HepG2 (cell line): ENCODE results near the gene PDE9A. TPM values are rescaled to one million over a fixed set of nuclear protein-coding genes. Genes with fewer than 3 reads are reported as not detected.

Source experiments
- ARHGAP35 ChIP-seq: sonication (generic); formaldehyde crosslinking; IDR thresholded peaks from 2 replicates; pipeline ENCODE4 v1.9.0; 2022; ENCODE audit warnings: mild to moderate bottlenecking, inconsistent platforms, moderate library complexity, missing genetic modification reagents, borderline replicate concordance
- EHMT2 ChIP-seq: fragments of 200-600 bp; sonication (generic); IDR thresholded peaks from 2 replicates; pipeline ENCODE4 v1.7.0; 2017; ENCODE audit warnings: antibody characterized with exemption, low read depth, low read length, borderline replicate concordance
- HINFP ChIP-seq: sonication (generic); formaldehyde crosslinking; IDR thresholded peaks from 2 replicates; pipeline ENCODE4 v1.4.0; 2020; ENCODE audit warnings: low read depth, mild to moderate bottlenecking, missing genetic modification reagents
- IRF2 ChIP-seq: IDR thresholded peaks from 2 replicates; pipeline ENCODE4 v1.6.1; 2018; ENCODE audit warnings: missing genetic modification reagents, missing compliant biosample characterization
- NR2F1 ChIP-seq, 2 experiments: fragments of 450-650 bp in 1 of 2; formaldehyde crosslinking in 1 of 2; IDR thresholded peaks; 2 replicates each; pipeline versions ENCODE4 v1.5.0 to v1.6.1; 2016 to 2020; ENCODE audit warnings: mild to moderate bottlenecking in 1 of 2, missing compliant biosample characterization in 1 of 2, missing genetic modification reagents in 1 of 2, moderate library complexity in 1 of 2
- TBX3 ChIP-seq: fragments of 450-650 bp; IDR thresholded peaks from 2 replicates; pipeline ENCODE4 v1.6.1; 2017; ENCODE audit warnings: antibody characterized with exemption, mild to moderate bottlenecking, inconsistent platforms, borderline replicate concordance
- TEAD2 ChIP-seq: sonication (generic); formaldehyde crosslinking; IDR thresholded peaks from 2 replicates; pipeline ENCODE4 v1.9.0; 2021; ENCODE audit warnings: missing genetic modification reagents
- ZBTB14 ChIP-seq: sonication (generic); formaldehyde crosslinking; IDR thresholded peaks from 2 replicates; pipeline ENCODE4 v1.4.0; 2020; ENCODE audit warnings: missing genetic modification reagents
- ZBTB37 ChIP-seq: sonication (generic); formaldehyde crosslinking; IDR thresholded peaks from 2 replicates; pipeline ENCODE4 v1.4.0; 2020; ENCODE audit warnings: mild to moderate bottlenecking, missing genetic modification reagents
- ZBTB8A ChIP-seq: sonication (generic); formaldehyde crosslinking; IDR thresholded peaks from 2 replicates; pipeline ENCODE4 v1.4.0; 2020; ENCODE audit warnings: mild to moderate bottlenecking, low read depth, missing genetic modification reagents, borderline replicate concordance
- ZMYM3 ChIP-seq: sonication (generic); formaldehyde crosslinking; IDR thresholded peaks from 2 replicates; pipeline ENCODE4 v1.5.1; 2020; ENCODE audit warnings: mild to moderate bottlenecking, missing genetic modification reagents
- ZNF280B ChIP-seq: sonication (generic); formaldehyde crosslinking; IDR thresholded peaks from 2 replicates; pipeline ENCODE4 v1.5.0; 2020; ENCODE audit warnings: missing genetic modification reagents, mild to moderate bottlenecking, borderline replicate concordance
- ZNF331 ChIP-seq: sonication (generic); formaldehyde crosslinking; IDR thresholded peaks from 2 replicates; pipeline ENCODE4 v1.4.0; 2020; ENCODE audit warnings: missing genetic modification reagents
- ZNF354B ChIP-seq: sonication (generic); formaldehyde crosslinking; IDR thresholded peaks from 2 replicates; pipeline ENCODE4 v1.8.0; 2022; ENCODE audit warnings: mild to moderate bottlenecking, missing genetic modification reagents
- ZNF383 ChIP-seq: sonication (generic); formaldehyde crosslinking; IDR thresholded peaks from 2 replicates; pipeline ENCODE4 v1.4.0; 2020; ENCODE audit warnings: missing genetic modification reagents, mild to moderate bottlenecking, borderline replicate concordance
- ZNF574 ChIP-seq: sonication (generic); formaldehyde crosslinking; IDR thresholded peaks from 2 replicates; pipeline ENCODE4 v1.4.0; 2020; ENCODE audit warnings: missing genetic modification reagents
- ZNF713 ChIP-seq: sonication (generic); formaldehyde crosslinking; IDR thresholded peaks from 2 replicates; pipeline ENCODE4 v1.4.0; 2020; ENCODE audit warnings: mild to moderate bottlenecking, missing genetic modification reagents
- ZNF770 ChIP-seq: sonication (generic); formaldehyde crosslinking; IDR thresholded peaks from 2 replicates; pipeline ENCODE4 v1.5.0; 2020; ENCODE audit warnings: mild to moderate bottlenecking, missing genetic modification reagents
- polyA plus RNA-seq, 8 experiments: library from polyadenylated mRNA; depleted of rRNA in 3 of 8; stranded (reverse) in 7 of 8; unstranded in 1 of 8; fragments of >200 nt; fragmentation: Illumina TruSeq in 4 of 8; extraction: Trizol in 4 of 8; gene quantifications; 2 replicates each; pipeline versions ENCODE4 v1.2.1 to v1.2.3, GENCODE V29; 2011 to 2016; ENCODE audit warnings: low read depth in 4 of 8, missing spikeins in 1 of 8, mixed read lengths in 1 of 8; ENCODE audit not compliant: insufficient read depth in 1 of 8
- total RNA-seq, 5 experiments: library from RNA; depleted of rRNA; stranded (reverse); fragments of >200 nt; fragmentation: Illumina TruSeq; extraction: Trizol; gene quantifications; 2 replicates each; pipeline ENCODE4 v1.2.3, GENCODE V29; 2016; ENCODE audit warnings: low read depth in 1 of 5

PDE9A gene
- total and polyA plus RNA-seq, 2 of the 13 experiments (the other 11 are each of a cell fraction or from before 2014, with no cell fraction given), result 4.6 to 19.7 TPM

- TF ChIP-seq ZNF770 (CRISPR knock-in tag), result no peak
- TF ChIP-seq ARHGAP35 (CRISPR knock-in tag), result no peak
- no peak for TF ChIP-seq ZNF574 (CRISPR knock-in tag)
- no peak for TF ChIP-seq ZNF713 (CRISPR knock-in tag)
- TF ChIP-seq ZNF331 (CRISPR knock-in tag), result 0 out of 2 replicates have a peak, but pooled peaks have one; percentile 17
- TF ChIP-seq EHMT2, result no peak
- no peak for TF ChIP-seq ZBTB8A
- no peak for TF ChIP-seq ZBTB14 (CRISPR knock-in tag)
- 0 out of 4 replicates have a peak, but pooled peaks of 1 of the 2 experiments have one; percentile 27 for TF ChIP-seq NR2F1 (CRISPR knock-in tag; IDR thresholded peaks at IDR 0.05)
- peak; percentile 46; the same call in 1 of the 2 replicates for TF ChIP-seq ZMYM3 (CRISPR knock-in tag)
- TF ChIP-seq ZNF354B (CRISPR knock-in tag), result no peak
- TF ChIP-seq TBX3, result no peak
- no peak for TF ChIP-seq IRF2 (CRISPR knock-in tag)
- no peak for TF ChIP-seq HINFP (CRISPR knock-in tag)
- TF ChIP-seq ZBTB37 (CRISPR knock-in tag), result no peak
- TF ChIP-seq ZNF383 (CRISPR knock-in tag), result no peak
- no peak for TF ChIP-seq ZNF280B
- TF ChIP-seq TEAD2, result no peak
These were observed 71.0 kb downstream of the PDE9A start (continued) for GRCh38 chr21:42724226-42724920.
